Measurements from ENCODE around the gene C15orf40.

DNA sequence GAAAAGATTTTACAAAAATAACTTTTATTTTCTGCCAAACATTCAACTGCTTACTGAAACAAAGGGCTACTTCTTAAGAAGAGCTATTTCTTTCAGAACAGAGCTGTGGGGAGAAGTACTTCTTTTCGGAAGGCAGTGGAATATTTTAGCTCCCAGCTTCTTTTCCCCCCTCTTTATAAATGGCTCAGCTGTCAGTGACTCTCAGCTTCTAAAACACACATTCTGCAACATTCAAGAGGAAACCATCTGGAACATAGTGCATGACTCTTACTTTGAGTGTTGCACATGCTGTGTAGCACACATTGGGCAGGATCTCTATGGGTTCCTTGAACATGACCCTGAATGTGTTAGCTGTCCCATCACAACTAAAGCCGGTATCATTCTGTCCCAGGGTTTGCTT, 7.0 kb upstream of the C15orf40 start:
- TF ChIP-seq POLR2A (IDR thresholded peaks at IDR 0.05) (no peak), CTCF (IDR thresholded peaks at IDR 0.05) (no peak), EP300 (IDR thresholded peaks at IDR 0.05) (no peak)

All from ovary (tissue), 3 donors.